ENCODE results near the gene CGNL1.

Gene CGNL1

DNA sequence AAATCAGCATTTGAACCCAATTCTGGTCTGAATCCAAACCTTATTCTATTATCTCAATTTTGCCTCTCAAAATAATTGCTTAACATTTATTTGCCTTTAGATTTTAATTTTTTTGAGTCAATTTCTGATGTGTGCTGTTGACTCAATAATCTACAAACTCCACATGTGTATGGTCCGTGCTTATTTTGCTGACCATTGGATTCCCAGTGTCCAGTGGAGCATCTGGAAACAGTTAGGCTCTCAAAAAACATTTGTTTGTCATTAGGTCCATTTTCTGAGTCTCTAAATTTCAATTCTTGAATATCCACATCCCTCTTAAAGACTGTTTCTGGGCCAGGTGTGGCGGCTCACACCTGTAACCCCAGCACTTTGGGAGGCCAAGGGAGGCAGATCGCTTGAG, 196.2 kb downstream of the CGNL1 start:
- no peak for DNase-seq

DNA sequence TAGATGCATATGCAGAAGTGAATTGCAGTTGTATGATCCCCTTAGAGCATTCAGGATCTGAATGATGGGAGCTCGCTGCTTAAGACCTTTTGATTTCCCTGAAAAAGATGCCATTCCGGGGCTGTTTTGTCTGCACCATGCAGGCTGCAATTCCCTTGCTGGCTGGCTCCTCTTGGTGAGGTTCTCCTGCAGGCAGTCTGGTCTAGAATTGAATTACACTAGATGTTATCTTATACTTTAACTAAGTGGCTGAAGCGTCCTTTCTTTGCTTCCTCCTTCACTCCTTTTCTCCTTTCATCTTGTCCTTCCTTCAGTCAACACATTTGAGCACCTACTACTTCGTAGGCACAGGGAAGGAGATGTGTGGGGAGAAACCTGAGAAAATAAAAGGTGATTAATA, 196.8 kb downstream of the CGNL1 start:
- no peak for DNase-seq

DNA sequence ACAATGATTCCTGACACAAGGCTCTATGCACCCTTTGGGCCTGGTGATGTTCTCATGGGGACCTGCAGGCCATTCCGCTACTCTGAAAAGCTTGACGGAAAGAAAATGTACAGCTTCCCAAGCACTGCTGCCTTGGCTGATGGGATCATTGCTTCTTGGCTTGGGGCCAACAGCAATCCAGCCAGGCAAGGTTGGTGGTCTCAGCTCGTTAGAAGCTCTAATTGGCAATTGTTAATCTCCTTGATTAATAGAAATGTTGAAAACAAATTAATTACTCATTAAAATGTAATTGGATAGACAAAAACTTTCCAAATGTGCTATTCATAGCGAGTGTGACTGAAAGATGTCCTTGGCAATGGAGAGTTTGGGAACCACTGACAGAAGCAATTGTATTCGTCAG, 199.1 kb downstream of the CGNL1 start:
- no peak for DNase-seq

DNA sequence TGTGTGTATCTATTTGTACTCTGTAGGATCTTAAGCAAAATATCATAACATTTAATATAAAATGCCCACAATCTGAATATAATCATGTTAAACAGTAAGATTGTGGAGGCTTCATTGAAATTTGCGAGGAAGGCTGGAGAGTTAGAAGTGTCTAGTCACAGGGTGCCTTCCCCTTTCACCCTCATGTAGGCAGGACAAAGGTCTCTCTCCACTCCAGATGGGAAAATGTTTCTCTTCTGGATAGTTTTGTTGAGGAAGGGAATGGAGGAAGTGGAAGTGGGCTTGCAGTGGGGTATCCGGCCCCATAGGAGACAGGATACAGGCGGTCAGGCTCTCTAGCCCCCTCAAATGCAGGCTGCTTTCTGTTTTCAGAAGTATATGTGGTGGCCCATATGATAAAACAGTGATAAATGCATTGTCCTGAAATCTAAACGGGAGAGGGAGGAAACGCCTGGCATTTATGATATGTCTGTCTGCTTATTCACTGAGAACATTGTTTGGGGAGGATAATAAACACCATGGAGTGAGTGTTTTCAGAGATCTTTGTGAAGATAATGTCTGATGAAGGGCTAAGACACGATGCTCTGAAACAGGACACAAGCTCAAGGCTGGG, 202.1 kb downstream of the CGNL1 start:
- no peak for DNase-seq

DNA sequence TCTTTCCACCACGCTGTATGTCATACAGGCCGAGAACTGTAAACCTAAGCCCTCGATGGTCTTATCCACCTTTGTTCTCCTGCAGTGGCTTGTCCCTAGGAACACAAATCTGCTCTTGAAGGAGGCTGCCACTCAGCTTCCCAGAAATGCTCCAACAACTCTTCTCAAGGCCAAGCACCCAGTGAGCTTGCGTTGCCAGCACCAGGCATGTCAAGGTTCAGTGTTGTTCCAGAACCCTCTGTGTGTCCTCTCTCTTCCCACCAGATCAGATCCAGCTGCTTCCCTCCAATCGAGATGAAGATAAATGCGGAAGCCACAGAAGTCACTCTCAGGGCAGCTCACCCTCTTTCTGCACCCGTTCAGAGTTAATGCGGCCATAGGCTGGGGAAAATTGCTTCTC, 204.1 kb downstream of the CGNL1 start:
- DNase-seq = no peak

DNA sequence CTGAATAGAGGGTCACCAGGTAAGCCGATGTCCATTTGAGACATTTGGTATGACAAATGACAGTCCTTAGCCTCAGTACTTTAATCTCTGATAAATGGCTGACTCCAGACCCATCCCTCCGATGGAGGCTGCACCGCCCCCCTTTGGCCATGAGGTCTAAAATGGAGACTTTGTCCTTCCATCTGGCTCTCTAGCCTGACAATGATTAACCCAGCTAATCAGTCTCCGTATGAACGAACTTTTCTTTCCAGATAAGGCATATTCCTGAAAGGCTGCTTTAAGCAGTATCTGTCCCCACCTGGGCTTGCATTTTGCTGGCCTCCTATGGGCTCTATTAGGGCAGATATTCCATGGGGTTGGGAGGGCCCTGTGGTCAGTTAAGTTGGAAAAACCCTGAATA, 204.6 kb downstream of the CGNL1 start:
- DNase-seq = no peak

DNA sequence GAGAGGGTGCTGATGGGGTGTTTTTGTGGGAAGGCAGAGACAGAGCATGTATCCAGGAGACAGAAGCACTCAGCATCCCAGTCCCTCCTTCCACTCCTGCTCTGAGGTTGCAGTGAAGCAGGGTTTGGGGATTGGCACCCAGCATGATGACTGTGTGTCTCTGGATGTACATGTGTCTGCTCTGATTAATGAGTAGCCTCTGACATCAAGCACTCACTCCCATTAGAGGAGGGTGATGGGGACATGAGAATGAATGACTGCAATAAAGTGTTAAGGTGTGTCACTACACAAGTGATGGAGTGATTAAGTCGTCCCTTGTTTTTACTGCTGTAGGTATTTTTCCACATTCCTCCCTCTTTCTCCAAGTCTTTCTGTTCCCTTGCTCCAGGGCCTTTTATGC, 205.8 kb downstream of the CGNL1 start:
- DNase-seq = no peak

DNA sequence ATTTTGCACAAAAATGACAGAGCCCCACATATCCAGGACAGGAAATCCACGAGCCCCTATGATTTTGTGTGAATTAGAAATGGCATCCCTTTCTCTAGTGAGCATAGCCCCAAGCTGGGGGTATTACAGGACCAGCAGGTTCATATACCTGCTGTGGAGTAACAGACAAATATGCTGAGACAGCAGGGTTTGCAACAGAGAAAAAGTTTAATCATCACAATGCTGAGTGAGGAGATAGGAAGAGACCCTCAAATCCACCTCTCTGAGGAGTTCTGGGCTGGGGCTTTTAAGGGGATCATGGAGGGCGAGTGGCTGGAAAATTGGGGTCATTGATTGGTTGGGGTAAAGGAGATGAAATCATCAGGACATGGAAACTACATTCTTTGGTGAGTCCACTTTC, 207.0 kb downstream of the CGNL1 start:
- DNase-seq = no peak

DNA sequence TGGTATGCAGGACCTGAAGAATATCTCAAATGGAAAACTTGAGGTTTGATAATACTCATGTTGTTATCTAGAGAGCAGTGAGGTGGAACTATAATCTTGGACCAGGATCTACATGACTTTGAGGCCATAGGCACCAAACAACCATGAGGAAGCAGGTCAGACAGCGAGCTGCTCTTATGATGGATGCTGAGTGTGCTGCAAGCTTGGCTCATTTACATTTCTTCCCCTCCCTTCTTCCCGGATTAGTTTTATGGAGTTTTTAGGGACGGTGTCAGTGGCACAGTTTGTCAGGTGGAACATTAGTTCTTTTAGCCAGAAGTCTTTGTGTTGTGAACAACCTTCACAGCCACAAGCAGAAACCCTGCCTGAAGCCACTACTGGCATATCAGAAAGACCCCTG, 207.4 kb downstream of the CGNL1 start:
- no peak for DNase-seq

DNA sequence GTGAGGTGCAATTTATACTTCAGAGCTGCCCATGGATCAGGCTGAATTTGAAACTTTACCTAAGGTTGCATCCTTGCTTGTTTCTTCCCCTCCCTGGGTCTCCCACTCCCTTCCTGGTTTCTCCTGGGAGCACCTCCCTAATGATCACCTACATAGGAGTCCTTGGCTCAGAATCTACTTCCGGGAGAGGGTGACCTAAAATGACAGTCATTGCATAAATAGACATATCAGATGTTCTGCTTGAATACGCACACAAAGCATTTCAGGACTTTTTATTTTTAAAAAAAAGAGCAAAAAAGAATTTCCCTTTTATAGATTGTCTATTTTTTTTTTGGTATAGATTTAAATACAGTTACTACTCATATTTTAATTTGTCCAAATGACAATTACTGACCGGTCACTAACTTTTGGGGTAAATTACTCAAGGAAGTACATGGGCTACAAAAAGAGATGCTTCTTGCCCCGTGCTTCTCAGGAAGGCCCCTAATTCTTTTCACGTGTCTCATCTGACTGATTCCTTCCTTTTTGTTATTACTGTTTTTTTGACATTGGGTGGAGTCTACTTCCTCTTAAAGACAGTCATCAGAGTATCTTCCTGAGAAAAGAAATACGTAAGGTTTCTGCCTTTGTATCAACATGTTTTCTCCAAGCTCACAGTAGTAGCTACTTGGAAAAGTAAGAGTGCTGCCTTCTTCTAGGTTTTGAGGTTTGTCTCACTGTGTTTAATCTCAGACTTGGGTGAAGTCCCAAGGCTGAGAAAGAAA, 210.5 kb downstream of the CGNL1 start:
- DNase-seq = no peak

DNA sequence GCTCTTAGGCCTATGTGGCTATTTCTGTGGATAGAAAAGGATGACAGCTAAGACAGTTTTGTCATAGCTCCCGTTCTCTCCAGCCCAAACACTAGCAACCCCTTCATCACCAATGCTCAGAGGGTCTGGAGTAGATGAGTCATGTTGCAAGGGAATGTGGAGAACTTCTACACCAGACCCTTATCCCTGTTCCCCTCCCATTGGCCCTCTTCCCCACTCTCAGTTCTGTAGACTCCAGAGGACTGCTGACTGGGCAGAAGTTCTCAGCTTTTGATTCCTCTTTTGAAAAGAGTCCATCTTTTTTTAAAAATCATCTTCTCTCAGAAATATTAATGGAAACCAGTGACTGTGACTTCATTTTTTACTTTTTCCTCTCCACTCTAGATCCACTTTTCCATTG, 213.0 kb downstream of the CGNL1 start:
- DNase-seq = no peak

DNA sequence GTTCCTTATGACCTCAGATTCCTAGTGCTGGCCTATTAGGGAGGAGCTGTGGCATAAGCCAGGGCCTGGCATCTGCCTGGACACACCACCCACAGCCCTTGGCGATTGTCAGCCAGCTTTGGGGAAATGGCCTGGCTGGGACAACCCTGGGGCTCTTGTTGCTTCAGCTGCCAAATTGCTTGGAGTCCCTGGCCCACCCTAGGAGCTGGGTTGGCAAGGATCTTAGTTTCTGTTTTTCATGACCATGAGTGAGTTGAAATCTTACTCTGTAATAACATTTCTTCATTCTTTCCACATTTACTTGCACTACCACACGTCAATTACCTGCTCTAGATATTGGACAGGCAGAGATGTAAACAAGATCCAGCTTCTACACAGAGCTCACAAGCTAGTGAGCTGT, 213.4 kb downstream of the CGNL1 start:
- peak in 5 of 14 donors; percentile 2 to 63 (median 14) for DNase-seq

DNA sequence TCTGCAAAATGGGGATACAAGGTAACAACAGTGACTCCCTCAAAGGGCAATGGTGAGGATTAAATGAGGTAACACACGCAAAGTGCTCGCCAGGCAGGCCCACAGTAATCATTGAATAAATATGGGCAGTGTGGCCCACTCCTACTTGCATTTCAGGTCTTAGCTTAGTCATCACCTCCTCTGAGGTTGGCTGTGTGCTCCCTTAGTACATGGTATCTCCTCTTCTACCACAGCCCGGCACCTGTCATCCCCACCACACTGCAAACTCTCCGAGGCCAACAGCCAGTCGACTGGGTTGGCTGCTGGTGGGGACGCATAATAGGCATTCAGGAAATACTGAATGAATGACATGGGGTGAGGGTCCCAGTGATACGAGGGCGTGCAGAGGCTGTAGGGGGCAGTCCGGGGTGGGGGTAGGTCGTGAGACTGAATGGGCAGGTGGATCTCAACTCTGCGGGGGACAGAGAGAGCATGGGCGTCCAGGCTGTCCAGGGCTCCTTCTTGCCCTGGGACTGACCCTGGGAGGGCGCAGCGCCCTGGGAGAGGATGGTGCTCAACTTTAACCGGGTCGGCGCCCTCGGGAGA, 215.0 kb downstream of the CGNL1 start:
- DNase-seq = peak in 2 of 14 donors; percentile 2 to 24

DNA sequence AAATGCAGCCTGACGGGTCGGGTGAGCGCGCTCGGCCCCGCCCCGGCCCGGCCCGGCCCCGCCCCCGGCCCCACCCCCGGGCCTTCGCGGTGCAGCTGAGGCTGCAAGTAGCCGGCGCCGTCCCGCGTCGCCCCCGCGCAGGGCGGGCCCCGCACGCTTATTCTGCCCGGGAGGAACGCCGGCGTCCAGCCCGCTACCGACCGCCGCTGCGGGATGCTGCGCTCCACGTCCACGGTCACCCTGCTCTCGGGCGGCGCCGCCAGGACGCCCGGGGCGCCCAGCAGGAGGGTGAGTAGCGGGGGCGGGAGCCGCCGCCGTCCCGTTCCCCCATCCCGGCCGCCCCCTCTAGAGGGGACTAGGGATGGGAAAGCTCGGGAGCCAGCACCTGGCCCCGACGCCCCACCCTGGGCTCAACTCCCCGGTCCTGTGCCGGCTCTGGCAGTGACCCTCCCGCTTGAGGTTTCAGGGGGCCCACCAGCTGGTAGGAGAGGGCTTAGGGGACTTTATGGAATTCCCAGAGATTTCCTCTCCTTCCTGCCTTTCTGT, 215.6 kb downstream of the CGNL1 start, which contains the start of gene MYZAP:
Gene MYZAP (plus strand): TSS at position 83 of the 546 bp plus-strand sequence. CDS start 131 bp downstream, at position 214.
- DNase-seq = peak in 3 of 14 donors; percentile 5 to 55 (median 16)

DNA sequence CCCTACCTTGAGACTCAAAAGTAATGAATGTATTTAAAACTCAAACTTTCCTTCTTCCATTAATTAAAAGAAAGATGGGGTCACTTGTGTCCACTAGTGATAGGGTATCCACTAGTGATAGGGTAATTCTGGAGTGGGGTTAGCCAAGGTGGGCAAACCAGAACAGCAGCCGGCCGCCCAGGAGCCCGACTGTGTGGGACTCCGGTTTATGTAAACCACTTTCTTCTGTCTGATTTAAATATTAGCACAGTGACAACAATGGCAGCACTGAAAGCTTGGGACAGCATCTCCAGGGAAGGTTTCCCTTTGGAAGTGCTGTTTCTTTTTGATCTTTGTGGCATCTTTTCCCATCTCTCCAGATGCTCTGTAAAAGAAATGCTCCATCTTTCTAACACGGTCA, 216.1 kb downstream of the CGNL1 start:
- DNase-seq = peak in 1 of 14 donors; percentile 52

DNA sequence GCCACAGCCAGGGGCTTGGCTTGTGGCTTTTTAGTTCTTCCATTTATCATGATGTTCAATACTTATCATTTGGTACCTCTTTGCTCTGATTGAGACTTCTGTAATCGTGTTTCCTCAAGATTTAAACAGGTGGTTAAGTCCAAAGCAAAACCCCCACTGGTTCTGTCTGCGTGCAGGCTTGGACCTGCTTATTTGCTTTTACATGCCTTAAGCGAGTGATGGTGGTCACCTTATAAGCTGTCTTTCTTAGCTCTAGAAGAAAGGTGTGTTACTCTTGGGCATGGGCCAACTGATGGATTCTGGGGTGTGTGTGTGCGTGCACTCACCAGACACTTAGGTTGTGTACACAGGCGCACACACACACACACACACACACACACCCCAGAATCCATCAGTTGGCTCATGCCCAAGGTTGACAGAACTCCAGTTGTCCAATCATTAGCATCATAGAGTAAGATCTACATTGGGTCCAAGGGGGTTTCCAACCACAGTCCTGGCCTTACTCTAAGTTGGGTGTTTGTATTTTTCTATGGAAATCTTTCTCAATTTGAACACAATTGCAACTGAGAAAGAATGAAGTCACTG, 216.6 kb downstream of the CGNL1 start:
- peak in 1 of 14 donors; percentile 56 for DNase-seq

DNA sequence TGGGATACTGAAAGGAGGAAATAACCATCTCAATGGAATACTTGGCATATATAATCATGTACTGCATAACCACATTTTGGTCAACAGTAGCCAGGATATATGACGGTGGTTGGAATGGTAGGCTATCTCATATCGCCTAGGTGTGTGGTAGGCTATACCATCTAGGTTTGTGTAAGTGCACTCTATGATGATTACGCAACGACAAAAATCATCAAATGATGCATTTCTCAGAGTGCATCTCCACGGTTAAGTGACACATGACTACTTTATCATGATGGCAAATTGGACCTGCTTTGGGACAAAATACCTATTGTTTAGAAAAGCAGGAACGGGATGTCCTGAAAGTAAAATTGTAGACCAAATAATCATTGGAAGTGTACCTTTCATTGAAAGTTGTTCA, 218.2 kb downstream of the CGNL1 start:
- no peak for DNase-seq

DNA sequence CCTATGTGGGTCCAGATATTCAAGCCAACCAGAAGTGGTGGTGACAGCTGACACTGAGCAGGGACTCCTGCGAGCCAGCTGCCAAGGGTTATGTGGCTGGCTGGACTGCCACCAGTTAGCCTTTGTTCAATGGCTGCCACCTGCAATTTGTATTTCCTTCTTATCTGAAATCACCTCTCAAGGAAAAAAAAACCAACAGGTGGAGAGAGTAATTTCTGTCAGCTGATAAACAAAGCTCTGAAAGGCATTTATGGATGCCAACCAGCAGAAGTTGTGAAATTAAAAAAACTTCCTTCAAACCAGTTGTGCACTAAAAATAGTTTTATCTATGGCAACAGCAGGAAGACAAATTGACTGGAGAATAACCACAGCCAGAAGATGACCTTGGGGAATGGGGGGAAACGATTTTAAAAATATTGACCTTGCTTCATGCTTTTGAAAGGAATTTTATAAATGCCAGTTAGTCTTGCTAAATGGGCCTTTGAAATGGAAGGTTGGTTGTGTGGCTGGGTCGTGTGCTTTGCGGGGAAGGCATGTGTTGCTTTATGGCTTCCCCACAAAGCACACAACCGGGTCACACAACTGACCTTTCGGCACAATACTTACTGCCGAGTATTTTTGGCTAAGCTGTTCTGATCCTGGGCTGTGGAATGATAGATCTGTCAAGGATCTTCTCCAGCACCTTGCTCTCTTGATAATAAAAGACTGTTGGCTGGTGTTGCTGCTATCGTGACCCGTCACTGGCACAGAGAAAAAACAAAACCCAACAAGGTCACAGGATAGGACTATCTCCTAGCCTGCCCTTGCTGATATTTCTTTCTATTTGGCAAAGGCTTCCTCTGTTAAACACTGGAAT, 218.9 kb downstream of the CGNL1 start:
- DNase-seq = peak in 1 of 14 donors; percentile 8

DNA sequence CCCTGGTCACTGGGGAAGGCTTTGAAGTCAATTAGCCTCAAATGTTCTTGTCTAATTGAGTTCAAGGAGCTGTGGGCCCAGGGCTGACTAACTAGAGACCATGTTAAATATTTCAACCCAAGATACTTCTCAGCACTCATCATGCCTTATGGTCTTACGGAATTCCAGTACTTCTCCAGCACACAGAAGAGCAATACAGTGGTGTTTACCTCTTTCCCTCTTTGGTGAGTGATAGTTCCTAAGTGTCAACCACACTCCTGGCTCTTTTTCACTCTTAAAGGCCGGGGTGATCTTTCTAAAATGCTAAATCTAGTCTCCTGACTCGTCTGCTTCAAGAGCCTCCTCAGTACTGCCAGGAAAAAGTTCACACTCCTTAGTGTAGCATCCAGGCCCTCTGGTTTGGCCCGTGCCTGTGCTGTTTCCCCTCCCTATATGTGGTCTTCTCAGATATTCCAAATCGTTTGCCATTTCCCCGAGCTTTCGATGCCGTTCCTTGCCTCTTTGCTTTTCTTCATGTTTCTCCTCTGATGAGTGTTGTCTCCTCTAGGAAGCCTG, 220.1 kb downstream of the CGNL1 start:
- DNase-seq = no peak

DNA sequence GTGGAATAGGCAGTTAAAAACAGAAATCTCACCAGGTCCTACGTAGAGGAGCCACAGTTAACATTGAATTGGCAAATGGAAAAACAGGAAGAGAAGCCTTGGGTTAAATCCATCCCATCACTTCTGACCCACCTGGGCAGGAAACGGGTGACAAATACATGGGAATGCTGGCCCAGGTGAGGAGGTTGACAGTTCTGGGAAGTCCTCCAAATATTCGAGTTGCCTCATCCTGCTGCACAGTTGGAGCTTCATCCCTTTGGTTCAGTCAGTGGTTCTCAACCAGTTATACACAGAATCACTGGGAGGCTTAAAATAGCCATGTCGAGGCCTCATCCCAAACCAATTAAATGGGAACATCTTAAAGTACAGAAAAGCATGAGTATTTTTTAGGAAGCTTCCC, 220.7 kb downstream of the CGNL1 start:
- DNase-seq = peak in 3 of 14 donors; percentile 13 to 99 (median 14)

DNA sequence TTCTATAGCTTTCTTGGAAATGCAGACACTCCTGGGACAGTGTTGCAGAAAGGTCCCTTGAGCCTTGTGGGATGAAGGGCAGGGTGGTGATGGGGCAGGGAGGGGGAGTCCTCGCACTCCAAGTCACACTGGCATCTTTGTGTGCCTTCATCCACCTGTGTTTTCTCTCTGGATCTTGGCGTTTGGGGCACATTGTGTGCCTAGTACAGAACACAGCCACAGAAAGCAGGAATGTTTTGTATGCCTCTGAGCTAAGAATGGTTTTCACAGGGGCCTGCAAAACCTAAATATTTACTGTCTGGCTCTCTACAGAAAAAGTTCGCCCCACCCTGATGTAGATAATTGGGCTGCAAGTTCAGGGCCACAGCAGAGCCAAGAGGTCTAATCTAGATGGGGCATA, 221.1 kb downstream of the CGNL1 start:
- peak in 1 of 14 donors; percentile 86 for DNase-seq

DNA sequence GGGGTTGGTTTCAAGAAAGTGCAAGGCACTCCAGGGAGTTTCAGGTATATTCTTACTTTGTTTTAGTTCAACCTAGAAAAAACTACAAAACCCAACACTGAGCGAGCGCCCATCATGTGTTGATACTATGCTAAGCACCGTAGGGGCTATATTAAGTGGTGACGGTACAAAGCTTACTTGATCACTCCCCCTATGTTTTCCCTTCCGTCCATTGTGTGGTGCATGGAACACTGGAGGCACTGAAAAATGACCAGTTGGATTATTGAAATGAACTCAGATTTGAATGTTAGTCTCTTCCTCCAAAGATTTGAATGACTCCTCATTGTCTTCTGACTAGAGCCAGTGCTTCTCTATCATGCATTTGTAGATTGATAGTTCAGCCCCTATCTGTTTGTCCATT, 222.0 kb downstream of the CGNL1 start:
- DNase-seq = no peak
